ENCODE results near the gene RHBDL2. TPM values are rescaled to one million over a fixed set of nuclear protein-coding genes. Genes with fewer than 3 reads are reported as not detected.
A peak's percentile ranks its signal among the peaks of the same experiment; 100 is the strongest.

RHBDL2 gene
- total and polyA plus RNA-seq, 2 of the 13 experiments (the other 11 are each of a cell fraction or from before 2014, with no cell fraction given): 3.3 to 5.4 TPM

DNA sequence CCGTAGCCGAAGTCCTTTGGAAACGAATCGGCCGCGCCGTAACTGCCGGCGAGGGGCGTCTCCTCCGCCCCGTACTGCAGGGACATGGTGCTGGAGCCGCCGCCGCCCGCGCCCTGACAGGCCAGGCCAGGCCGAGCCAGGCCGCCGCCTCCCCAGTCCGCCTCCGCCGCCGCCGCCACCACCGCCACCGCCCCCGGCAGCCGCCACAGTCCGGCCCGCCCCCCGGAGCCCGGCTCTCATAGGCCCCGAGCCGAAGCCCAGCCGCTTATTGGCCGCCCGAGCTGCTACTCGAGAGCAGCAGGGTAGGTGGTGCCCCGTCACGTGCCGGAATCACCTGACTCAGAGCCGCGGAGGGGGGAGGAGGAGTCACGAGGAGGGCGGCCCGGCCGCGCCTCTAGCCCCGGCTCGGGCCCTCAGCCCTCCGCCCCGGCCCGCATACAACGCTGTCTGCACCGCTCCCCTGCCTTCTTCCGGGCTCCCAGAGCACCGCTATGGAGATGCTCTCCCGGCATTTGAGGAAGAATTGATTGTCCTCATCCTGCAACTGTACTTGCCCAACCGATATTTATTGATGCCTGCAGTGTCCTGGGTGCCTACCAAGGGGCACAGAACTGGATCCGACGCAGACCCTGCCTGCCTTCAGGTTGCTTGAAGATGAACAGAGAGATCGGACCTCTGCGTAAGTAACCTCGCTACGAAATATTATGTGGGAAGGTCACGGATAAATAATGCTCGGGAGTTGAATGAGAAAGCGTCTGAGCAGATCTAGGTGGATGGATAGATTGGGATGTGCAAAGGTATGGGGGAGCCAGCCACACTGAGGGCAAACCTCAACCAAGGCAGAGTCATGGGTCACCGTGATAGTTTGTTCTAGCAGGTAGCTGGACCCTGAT, 81.8 kb downstream of the RHBDL2 start, which contains the start of gene RRAGC (continued):
- peak; percentile 59; the same call in 1 of the 2 replicates for TF ChIP-seq ZSCAN25 (CRISPR knock-in tag; IDR thresholded peaks at IDR 0.05)
- TF ChIP-seq MXD4 (CRISPR knock-in tag; IDR thresholded peaks at IDR 0.05): 0 out of 2 replicates have a peak, but pooled peaks have one; percentile 37
- TF ChIP-seq, protein P1, sequence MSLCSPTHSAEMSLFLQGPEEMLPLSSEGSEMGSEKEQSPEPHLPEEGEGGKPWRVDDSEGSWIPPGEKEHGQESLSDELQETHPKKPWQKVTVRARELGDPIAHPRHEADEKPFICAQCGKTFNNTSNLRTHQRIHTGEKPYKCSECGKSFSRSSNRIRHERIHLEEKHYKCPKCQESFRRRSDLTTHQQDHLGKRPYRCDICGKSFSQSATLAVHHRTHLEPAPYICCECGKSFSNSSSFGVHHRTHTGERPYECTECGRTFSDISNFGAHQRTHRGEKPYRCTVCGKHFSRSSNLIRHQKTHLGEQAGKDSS (CRISPR knock-in tag; IDR thresholded peaks at IDR 0.05; ENCODE audit: borderline replicate concordance, low read depth): no peak
- 0 out of 2 replicates have a peak, but pooled peaks have one; percentile 57 for TF ChIP-seq ZNF790 (CRISPR knock-in tag; IDR thresholded peaks at IDR 0.05; ENCODE audit: borderline replicate concordance)
- TF ChIP-seq, protein P2, sequence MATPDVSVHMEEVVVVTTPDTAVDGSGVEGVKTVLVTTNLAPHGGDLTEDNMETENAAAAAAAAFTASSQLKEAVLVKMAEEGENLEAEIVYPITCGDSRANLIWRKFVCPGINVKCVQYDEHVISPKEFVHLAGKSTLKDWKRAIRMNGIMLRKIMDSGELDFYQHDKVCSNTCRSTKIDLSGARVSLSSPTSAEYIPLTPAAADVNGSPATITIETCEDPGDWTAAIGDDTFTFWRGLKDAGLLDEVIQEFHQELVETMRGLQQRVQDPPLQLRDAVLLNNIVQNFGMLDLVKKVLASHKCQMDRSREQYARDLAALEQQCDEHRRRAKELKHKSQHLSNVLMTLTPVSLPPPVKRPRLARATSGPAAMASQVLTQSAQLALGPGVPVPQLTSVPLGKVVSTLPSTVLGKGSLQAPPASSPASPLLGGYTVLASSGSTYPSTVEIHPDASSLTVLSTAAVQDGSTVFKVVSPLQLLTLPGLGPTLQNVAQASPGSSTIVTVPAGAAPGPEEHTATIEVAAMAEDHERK (CRISPR knock-in tag; IDR thresholded peaks at IDR 0.05; ENCODE audit: low read depth): no peak
- 0 out of 2 replicates have a peak, but pooled peaks have one; percentile 23 for TF ChIP-seq ETV6 (CRISPR knock-in tag; conservative IDR thresholded peaks at IDR 0.05)
- peak; percentile 61; the same call in 1 of the 2 replicates for TF ChIP-seq NAIF1 (CRISPR knock-in tag; IDR thresholded peaks at IDR 0.05; ENCODE audit: borderline replicate concordance)
- TF ChIP-seq, protein P3, sequence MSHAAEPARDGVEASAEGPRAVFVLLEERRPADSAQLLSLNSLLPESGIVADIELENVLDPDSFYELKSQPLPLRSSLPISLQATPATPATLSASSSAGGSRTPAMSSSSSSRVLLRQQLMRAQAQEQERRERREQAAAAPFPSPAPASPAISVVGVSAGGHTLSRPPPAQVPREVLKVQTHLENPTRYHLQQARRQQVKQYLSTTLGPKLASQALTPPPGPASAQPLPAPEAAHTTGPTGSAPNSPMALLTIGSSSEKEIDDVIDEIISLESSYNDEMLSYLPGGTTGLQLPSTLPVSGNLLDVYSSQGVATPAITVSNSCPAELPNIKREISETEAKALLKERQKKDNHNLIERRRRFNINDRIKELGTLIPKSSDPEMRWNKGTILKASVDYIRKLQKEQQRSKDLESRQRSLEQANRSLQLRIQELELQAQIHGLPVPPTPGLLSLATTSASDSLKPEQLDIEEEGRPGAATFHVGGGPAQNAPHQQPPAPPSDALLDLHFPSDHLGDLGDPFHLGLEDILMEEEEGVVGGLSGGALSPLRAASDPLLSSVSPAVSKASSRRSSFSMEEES (CRISPR knock-in tag; IDR thresholded peaks at IDR 0.05): peak; percentile 100
- TF ChIP-seq, protein P4, sequence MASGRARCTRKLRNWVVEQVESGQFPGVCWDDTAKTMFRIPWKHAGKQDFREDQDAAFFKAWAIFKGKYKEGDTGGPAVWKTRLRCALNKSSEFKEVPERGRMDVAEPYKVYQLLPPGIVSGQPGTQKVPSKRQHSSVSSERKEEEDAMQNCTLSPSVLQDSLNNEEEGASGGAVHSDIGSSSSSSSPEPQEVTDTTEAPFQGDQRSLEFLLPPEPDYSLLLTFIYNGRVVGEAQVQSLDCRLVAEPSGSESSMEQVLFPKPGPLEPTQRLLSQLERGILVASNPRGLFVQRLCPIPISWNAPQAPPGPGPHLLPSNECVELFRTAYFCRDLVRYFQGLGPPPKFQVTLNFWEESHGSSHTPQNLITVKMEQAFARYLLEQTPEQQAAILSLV (CRISPR knock-in tag; IDR thresholded peaks at IDR 0.05; ENCODE audit: borderline replicate concordance): peak; percentile 72; the same call in 1 of the 2 replicates
- no peak for TF ChIP-seq SP1 (IDR thresholded peaks at IDR 0.05)
- peak; percentile 79 for TF ChIP-seq SP1 (CRISPR knock-in tag; IDR thresholded peaks at IDR 0.05)
- TF ChIP-seq, protein P5, sequence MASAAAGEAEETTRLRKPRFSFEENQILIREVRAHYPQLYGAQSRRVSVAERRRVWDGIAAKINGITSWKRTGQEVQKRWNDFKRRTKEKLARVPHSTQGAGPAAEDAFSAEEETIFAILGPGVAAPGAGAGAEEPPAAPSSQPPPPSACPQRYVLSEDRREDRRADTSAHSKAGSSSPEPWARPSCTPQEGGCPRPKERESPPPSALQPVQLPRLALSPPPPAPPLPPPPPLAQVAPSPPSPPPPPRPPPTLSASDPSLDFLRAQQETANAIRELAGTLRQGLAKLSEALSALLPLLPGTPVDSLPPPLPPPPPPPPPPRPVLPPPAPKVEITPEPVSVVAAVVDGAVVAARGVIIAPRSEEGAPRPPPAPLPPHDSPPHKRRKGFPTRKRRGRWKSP (CRISPR knock-in tag; IDR thresholded peaks at IDR 0.05): 0 out of 2 replicates have a peak, but pooled peaks have one; percentile 33
- TF ChIP-seq MAZ (IDR thresholded peaks at IDR 0.05; ENCODE audit: borderline replicate concordance, low read depth, low read length): peak; percentile 89
- TF ChIP-seq MAZ (CRISPR knock-in tag; IDR thresholded peaks at IDR 0.05; ENCODE audit: low read depth): peak; percentile 74; the same call in 1 of the 2 replicates
- TF ChIP-seq ZNF564 (CRISPR knock-in tag; IDR thresholded peaks at IDR 0.05): 0 out of 2 replicates have a peak, but pooled peaks have one; percentile 29
- TF ChIP-seq MED1 (CRISPR knock-in tag; IDR thresholded peaks at IDR 0.05): peak; percentile 59; the same call in 1 of the 2 replicates
- TF ChIP-seq ZNF841 (CRISPR knock-in tag; IDR thresholded peaks at IDR 0.05; ENCODE audit: borderline replicate concordance): no peak
- peak; percentile 80 for TF ChIP-seq MYC (CRISPR knock-in tag; IDR thresholded peaks at IDR 0.05; ENCODE audit: borderline replicate concordance)
- TF ChIP-seq ZBTB42 (CRISPR knock-in tag; IDR thresholded peaks at IDR 0.05): no peak
- no peak for TF ChIP-seq ATAD3A (CRISPR knock-in tag; IDR thresholded peaks at IDR 0.05)
- TF ChIP-seq ZNF501 (CRISPR knock-in tag; IDR thresholded peaks at IDR 0.05): peak; percentile 70
- no peak for TF ChIP-seq FLYWCH1 (CRISPR knock-in tag; IDR thresholded peaks at IDR 0.05)
- TF ChIP-seq RARA (CRISPR knock-in tag; IDR thresholded peaks at IDR 0.05): peak; percentile 50
